ENCODE measurements around the gene LIMS1. TPM values are rescaled to one million over a fixed set of nuclear protein-coding genes. Genes with fewer than 3 reads are reported as not detected.

LIMS1 gene
- total and polyA plus RNA-seq, 4 donors: 26.7 to 102 (median 90.4) TPM

DNA sequence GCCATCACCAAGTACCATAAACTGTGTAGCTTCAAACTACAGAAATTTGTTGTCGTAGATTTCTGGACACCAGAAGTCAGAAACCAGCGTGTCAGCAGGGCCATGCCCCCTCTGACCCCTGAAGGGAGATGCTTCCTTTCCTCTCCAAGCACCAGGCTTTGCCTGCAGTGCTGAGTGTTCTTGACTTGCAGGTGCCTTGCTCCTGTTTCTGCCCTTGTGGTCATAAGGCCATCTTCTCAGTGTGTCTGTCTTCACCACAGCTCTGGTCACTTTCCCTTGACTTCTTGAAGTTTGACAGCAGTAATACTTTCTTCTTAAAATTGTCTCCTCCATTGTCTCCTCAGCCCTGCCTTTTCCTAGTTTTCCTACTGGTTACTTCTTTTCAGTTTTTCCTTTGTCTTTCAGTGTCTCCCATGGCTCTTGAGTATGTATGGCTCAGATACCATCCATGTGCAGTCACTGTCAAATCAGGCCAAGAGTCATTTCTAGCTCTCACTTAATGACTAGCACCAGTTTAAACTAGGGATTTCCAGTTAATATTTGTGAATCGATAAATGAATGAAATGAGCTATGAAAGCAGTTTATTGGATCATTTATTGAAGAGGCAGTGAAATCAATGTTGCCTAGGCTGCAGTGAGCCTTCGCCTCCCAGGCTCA is 93.8 kb downstream of the LIMS1 start:
- DNase-seq (no peak), ATAC-seq (ENCODE audit: insufficient read depth, low FRiP score) (no peak)
- Histone ChIP-seq H3K4me1 (ENCODE audit: control insufficient read depth in 5 of 5, insufficient read depth in 5 of 5, low read length in 5 of 5) (peaks cover 10 to 65% (median 17%) of the 10 kb centered on the region in 5 donors), H3K4me3 (no peak overlapping the region), H3K27ac (ENCODE audit: low read depth in 1 of 2, low read length in 1 of 2) (no peak overlapping the region), H3K27me3 (ENCODE audit: control insufficient read depth in 3 of 3, insufficient read depth in 3 of 3, low read length in 2 of 3) (no peaks in the 10 kb centered on the region), H3K36me3 (ENCODE audit: control insufficient read depth in 4 of 4, insufficient read depth in 4 of 4, low read length in 4 of 4) (no peaks in the 10 kb centered on the region), H3K9me3 (ENCODE audit: control insufficient read depth in 4 of 4, insufficient read depth in 3 of 4, low read length in 3 of 4) (no peaks in the 10 kb centered on the region), H3K9ac (ENCODE audit: insufficient read depth in 1 of 2, low read length in 2 of 2) (no peak overlapping the region)
- no peak for TF ChIP-seq CTCF (IDR thresholded peaks at IDR 0.05; ENCODE audit: control extremely low read depth, extremely low read depth)
- WGBS, 2 donors: 91 to 94% methylated on average over 4 of the region's 4 CpGs

DNA sequence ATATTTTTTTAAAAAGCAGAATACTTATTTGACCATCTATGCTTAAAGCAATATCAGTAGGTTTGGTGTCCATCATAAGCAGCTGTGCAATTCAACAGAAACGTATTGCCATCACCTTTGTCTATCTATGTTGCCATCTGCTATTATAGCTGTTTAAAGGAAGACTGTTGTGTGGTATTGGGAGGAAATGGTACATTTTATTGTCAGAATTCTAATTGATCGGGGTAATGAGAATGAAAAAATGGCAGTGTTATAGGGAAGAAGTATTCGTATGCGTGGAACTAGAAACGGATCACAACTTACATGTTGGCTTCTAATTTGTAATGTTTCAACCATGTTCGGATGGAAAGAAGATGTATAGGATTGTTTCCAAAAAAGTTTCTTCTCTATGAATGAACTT is 94.7 kb downstream of the LIMS1 start:
- no peaks in the 10 kb centered on the region for H3K27me3 ChIP-seq (ENCODE audit: control insufficient read depth in 3 of 3, insufficient read depth in 3 of 3, low read length in 2 of 3)
- no peaks in the 10 kb centered on the region for H3K36me3 ChIP-seq (ENCODE audit: control insufficient read depth in 4 of 4, insufficient read depth in 4 of 4, low read length in 4 of 4)
- WGBS, 2 donors: 86 to 89% methylated on average over 6 of the region's 6 CpGs
- no peak overlapping the region for H3K4me3 ChIP-seq
- H3K9ac ChIP-seq (ENCODE audit: insufficient read depth in 1 of 2, low read length in 2 of 2): no peak overlapping the region
- H3K27ac ChIP-seq (ENCODE audit: low read depth in 1 of 2, low read length in 1 of 2): no peak overlapping the region
- peaks cover 13 to 67% (median 24%) of the 10 kb centered on the region in 5 donors for H3K4me1 ChIP-seq (ENCODE audit: control insufficient read depth in 5 of 5, insufficient read depth in 5 of 5, low read length in 5 of 5)
- DNase-seq (no peak), ATAC-seq (ENCODE audit: insufficient read depth, low FRiP score) (no peak)
- no peak for TF ChIP-seq CTCF (IDR thresholded peaks at IDR 0.05; ENCODE audit: control extremely low read depth, extremely low read depth)
- H3K9me3 ChIP-seq (ENCODE audit: control insufficient read depth in 4 of 4, insufficient read depth in 3 of 4, low read length in 3 of 4): no peaks in the 10 kb centered on the region

- DNase-seq: no peak
- H3K27ac ChIP-seq (ENCODE audit: low read depth in 1 of 2, low read length in 1 of 2): no peak overlapping the region
- no peak overlapping the region for H3K4me3 ChIP-seq
- H3K27me3 ChIP-seq (ENCODE audit: control insufficient read depth in 3 of 3, insufficient read depth in 3 of 3, low read length in 2 of 3): no peaks in the 10 kb centered on the region
- H3K36me3 ChIP-seq (ENCODE audit: control insufficient read depth in 4 of 4, insufficient read depth in 4 of 4, low read length in 4 of 4): no peaks in the 10 kb centered on the region
- no peak overlapping the region for H3K9ac ChIP-seq (ENCODE audit: insufficient read depth in 1 of 2, low read length in 2 of 2)
- H3K4me1 ChIP-seq (ENCODE audit: control insufficient read depth in 5 of 5, insufficient read depth in 5 of 5, low read length in 5 of 5): peaks cover 16 to 69% (median 28%) of the 10 kb centered on the region in 5 donors
- WGBS, 2 donors: 38 to 44% methylated on average over 1 of the region's 1 CpG
- no peaks in the 10 kb centered on the region for H3K9me3 ChIP-seq (ENCODE audit: control insufficient read depth in 4 of 4, insufficient read depth in 3 of 4, low read length in 3 of 4)
- no peak for TF ChIP-seq CTCF (IDR thresholded peaks at IDR 0.05; ENCODE audit: control extremely low read depth, extremely low read depth)
- ATAC-seq (ENCODE audit: insufficient read depth, low FRiP score): no peak
Observed at GRCh38 chr2:108629417-108629816, 95.1 kb downstream of the LIMS1 start.

Data from lung (tissue), 12 donors.